SK-N-SH treated with all-trans-retinoic acid at 6 μM for 48 hours (cell line): Measurements from ENCODE around the gene LIPJ.

ENCODE experiments used
- BACH2 ChIP-seq: fragments of 250-450 bp; sonication (Bioruptor Pico); IDR thresholded peaks from 2 replicates; pipeline ENCODE4 v1.9.0; 2021; ENCODE audit warnings: mild to moderate bottlenecking, borderline replicate concordance
- CSDC2 ChIP-seq: fragments of 250-450 bp; sonication (Bioruptor Pico); IDR thresholded peaks from 2 replicates; pipeline ENCODE4 v1.5.0; 2020; ENCODE audit warnings: mild to moderate bottlenecking, moderate library complexity
- OSR1 ChIP-seq: fragments of 250-450 bp; sonication (Bioruptor Pico); IDR thresholded peaks from 2 replicates; pipeline ENCODE4 v1.8.0; 2022; ENCODE audit warnings: moderate library complexity, mild to moderate bottlenecking, inconsistent platforms
- TOX ChIP-seq: fragments of 250-450 bp; sonication (Bioruptor Pico); IDR thresholded peaks from 2 replicates; pipeline ENCODE4 v1.8.0; 2021; ENCODE audit warnings: mild to moderate bottlenecking, moderate library complexity, borderline replicate concordance
- ZFP3 ChIP-seq: fragments of 250-450 bp; sonication (Bioruptor Pico); IDR thresholded peaks from 2 replicates; pipeline ENCODE4 v1.5.0; 2020; ENCODE audit warnings: mild to moderate bottlenecking, moderate library complexity
- ZFP30 ChIP-seq: fragments of 450-650 bp; formaldehyde crosslinking; IDR thresholded peaks from 2 replicates; pipeline ENCODE4 v1.5.0; 2022; ENCODE audit warnings: mild to moderate bottlenecking, moderate library complexity
- ZNF8 ChIP-seq: fragments of 450-650 bp; formaldehyde crosslinking; IDR thresholded peaks from 2 replicates; pipeline ENCODE4 v1.5.0; 2020; ENCODE audit warnings: mild to moderate bottlenecking, moderate library complexity
- TF ChIP-seq, protein P1 (sequence below): fragments of 250-450 bp; sonication (Bioruptor Pico); IDR thresholded peaks from 2 replicates; pipeline ENCODE4 v1.5.1; 2021; ENCODE audit warnings: mild to moderate bottlenecking, moderate library complexity
- TF ChIP-seq, protein P2 (sequence below): fragments of 250-450 bp; sonication (Bioruptor Pico); IDR thresholded peaks from 2 replicates; pipeline ENCODE4 v1.8.0; 2021; ENCODE audit warnings: low read depth, mild to moderate bottlenecking, moderate library complexity, borderline replicate concordance
- TF ChIP-seq, protein P3 (sequence below): fragments of 250-450 bp; sonication (Bioruptor Pico); IDR thresholded peaks from 2 replicates; pipeline ENCODE4 v1.5.0; 2020; ENCODE audit warnings: mild to moderate bottlenecking, moderate library complexity

DNA sequence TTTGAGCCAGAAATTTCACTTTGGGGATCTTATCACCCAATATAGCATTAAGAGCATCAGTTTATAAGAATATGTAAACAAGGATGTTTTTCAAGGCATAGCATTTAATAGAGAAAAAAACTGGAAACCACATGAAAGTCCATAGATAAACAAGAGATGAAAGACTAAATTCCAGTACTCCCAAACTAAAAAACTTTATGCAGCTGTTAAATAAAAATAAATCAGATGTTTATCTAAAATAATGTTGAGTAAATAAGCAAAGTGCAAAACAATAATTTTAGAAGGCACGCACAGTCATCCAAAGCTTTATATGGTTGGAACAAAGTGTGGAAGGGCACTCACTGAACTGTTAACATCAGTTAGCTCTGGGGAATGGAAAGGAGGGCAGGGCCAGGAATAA, 24.4 kb upstream of the LIPJ start:
- no peak for TF ChIP-seq BACH2
- TF ChIP-seq CSDC2: no peak
- TF ChIP-seq, protein P1, sequence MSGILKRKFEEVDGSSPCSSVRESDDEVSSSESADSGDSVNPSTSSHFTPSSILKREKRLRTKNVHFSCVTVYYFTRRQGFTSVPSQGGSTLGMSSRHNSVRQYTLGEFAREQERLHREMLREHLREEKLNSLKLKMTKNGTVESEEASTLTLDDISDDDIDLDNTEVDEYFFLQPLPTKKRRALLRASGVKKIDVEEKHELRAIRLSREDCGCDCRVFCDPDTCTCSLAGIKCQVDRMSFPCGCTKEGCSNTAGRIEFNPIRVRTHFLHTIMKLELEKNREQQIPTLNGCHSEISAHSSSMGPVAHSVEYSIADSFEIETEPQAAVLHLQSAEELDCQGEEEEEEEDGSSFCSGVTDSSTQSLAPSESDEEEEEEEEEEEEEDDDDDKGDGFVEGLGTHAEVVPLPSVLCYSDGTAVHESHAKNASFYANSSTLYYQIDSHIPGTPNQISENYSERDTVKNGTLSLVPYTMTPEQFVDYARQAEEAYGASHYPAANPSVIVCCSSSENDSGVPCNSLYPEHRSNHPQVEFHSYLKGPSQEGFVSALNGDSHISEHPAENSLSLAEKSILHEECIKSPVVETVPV (CRISPR knock-in tag): no peak
- TF ChIP-seq, protein P2, sequence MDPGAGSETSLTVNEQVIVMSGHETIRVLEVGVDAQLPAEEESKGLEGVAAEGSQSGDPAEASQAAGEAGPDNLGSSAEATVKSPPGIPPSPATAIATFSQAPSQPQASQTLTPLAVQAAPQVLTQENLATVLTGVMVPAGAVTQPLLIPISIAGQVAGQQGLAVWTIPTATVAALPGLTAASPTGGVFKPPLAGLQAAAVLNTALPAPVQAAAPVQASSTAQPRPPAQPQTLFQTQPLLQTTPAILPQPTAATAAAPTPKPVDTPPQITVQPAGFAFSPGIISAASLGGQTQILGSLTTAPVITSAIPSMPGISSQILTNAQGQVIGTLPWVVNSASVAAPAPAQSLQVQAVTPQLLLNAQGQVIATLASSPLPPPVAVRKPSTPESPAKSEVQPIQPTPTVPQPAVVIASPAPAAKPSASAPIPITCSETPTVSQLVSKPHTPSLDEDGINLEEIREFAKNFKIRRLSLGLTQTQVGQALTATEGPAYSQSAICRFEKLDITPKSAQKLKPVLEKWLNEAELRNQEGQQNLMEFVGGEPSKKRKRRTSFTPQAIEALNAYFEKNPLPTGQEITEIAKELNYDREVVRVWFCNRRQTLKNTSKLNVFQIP (CRISPR knock-in tag): no peak
- TF ChIP-seq ZFP3: no peak
- no peak for TF ChIP-seq ZNF8 (CRISPR knock-in tag)
- no peak for TF ChIP-seq OSR1
- no peak for TF ChIP-seq TOX (CRISPR knock-in tag)
- no peak for TF ChIP-seq ZFP30
- TF ChIP-seq, protein P3, sequence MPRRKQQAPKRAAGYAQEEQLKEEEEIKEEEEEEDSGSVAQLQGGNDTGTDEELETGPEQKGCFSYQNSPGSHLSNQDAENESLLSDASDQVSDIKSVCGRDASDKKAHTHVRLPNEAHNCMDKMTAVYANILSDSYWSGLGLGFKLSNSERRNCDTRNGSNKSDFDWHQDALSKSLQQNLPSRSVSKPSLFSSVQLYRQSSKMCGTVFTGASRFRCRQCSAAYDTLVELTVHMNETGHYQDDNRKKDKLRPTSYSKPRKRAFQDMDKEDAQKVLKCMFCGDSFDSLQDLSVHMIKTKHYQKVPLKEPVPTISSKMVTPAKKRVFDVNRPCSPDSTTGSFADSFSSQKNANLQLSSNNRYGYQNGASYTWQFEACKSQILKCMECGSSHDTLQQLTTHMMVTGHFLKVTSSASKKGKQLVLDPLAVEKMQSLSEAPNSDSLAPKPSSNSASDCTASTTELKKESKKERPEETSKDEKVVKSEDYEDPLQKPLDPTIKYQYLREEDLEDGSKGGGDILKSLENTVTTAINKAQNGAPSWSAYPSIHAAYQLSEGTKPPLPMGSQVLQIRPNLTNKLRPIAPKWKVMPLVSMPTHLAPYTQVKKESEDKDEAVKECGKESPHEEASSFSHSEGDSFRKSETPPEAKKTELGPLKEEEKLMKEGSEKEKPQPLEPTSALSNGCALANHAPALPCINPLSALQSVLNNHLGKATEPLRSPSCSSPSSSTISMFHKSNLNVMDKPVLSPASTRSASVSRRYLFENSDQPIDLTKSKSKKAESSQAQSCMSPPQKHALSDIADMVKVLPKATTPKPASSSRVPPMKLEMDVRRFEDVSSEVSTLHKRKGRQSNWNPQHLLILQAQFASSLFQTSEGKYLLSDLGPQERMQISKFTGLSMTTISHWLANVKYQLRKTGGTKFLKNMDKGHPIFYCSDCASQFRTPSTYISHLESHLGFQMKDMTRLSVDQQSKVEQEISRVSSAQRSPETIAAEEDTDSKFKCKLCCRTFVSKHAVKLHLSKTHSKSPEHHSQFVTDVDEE (CRISPR knock-in tag): no peak
